ENCODE results near the gene CTAG1A.
"Not testable (repeated sequence)": the region's sequence is repeated elsewhere in the genome, so short reads cannot be mapped to it uniquely, and the experiment has no call there.

The CTAG1A gene

GRCh38 chrX:154573061-154573460 is 11.9 kb upstream of the CTAG1A start:
- not testable (repeated sequence) for DNase-seq (ENCODE audit: low read depth)

GRCh38 chrX:154575076-154575475 is 9.9 kb upstream of the CTAG1A start:
- DNase-seq (ENCODE audit: low read depth) = not testable (repeated sequence)

GRCh38 chrX:154582994-154583393 is 1.9 kb upstream of the CTAG1A start:
- DNase-seq (ENCODE audit: low read depth) = not testable (repeated sequence)

- DNase-seq (ENCODE audit: low read depth) = not testable (repeated sequence)
Measured at GRCh38 chrX:154590415-154590814, 5.5 kb downstream of the CTAG1A start.

- DNase-seq (ENCODE audit: low read depth) = no peak
Measured at GRCh38 chrX:154592505-154592904, 7.6 kb downstream of the CTAG1A start.

- no peak for DNase-seq (ENCODE audit: low read depth)
Measured at GRCh38 chrX:154593201-154593600, 8.3 kb downstream of the CTAG1A start.

- no peak for DNase-seq (ENCODE audit: low read depth)
Measured at GRCh38 chrX:154594491-154594890, 9.6 kb downstream of the CTAG1A start.

GRCh38 chrX:154595559-154596249 is 10.8 kb downstream of the CTAG1A start:
- DNase-seq (ENCODE audit: low read depth) = no peak

- DNase-seq (ENCODE audit: low read depth) = no peak
Measured at GRCh38 chrX:154596290-154596929, 11.5 kb downstream of the CTAG1A start.

- no peak for DNase-seq (ENCODE audit: low read depth)
Measured at GRCh38 chrX:154597221-154597620, 12.3 kb downstream of the CTAG1A start.

- DNase-seq (ENCODE audit: low read depth) = no peak
Measured at GRCh38 chrX:154598656-154599055, 13.7 kb downstream of the CTAG1A start.

GRCh38 chrX:154599531-154599930 is 14.6 kb downstream of the CTAG1A start:
- DNase-seq (ENCODE audit: low read depth) = no peak

- no peak for DNase-seq (ENCODE audit: low read depth)
Measured at GRCh38 chrX:154600759-154601374, 15.9 kb downstream of the CTAG1A start.

- DNase-seq (ENCODE audit: low read depth) = no peak
Measured at GRCh38 chrX:154602226-154602625, 17.3 kb downstream of the CTAG1A start.

- no peak for DNase-seq (ENCODE audit: low read depth)
Measured at GRCh38 chrX:154602766-154603437, 18.0 kb downstream of the CTAG1A start.

GRCh38 chrX:154603438-154604430 is 18.8 kb downstream of the CTAG1A start:
- DNase-seq (ENCODE audit: low read depth) = no peak

- no peak for DNase-seq (ENCODE audit: low read depth)
Measured at GRCh38 chrX:154605566-154605965, 20.6 kb downstream of the CTAG1A start.

GRCh38 chrX:154607370-154607769 is 22.4 kb downstream of the CTAG1A start:
- no peak for DNase-seq (ENCODE audit: low read depth)

GRCh38 chrX:154607976-154608375 is 23.0 kb downstream of the CTAG1A start:
- not testable (repeated sequence) for DNase-seq (ENCODE audit: low read depth)

GRCh38 chrX:154608823-154609222 is 23.9 kb downstream of the CTAG1A start:
- not testable (repeated sequence) for DNase-seq (ENCODE audit: low read depth)

GRCh38 chrX:154611146-154611545 is 26.2 kb downstream of the CTAG1A start:
- DNase-seq (ENCODE audit: low read depth) = not testable (repeated sequence)

Data from activated T-helper 1 cell treated with Interleukin-2 at 50 U/mL for 16 hours (primary cell).